Astrocyte (in vitro differentiated cells and primary cell): Measurements from ENCODE around the gene CDK14.

Experiments
- EZH2 ChIP-seq: IDR thresholded peaks from 2 replicates; pipeline ENCODE4 v1.6.1; 2012; ENCODE audit warnings: mild to moderate bottlenecking, low read length, inconsistent platforms; ENCODE audit not compliant: insufficient read depth
- TF ChIP-seq, protein P1 (sequence below): IDR thresholded peaks from 2 replicates; pipeline ENCODE4 v1.5.1; 2011; ENCODE audit warnings: low read depth, mild to moderate bottlenecking, inconsistent platforms, low read length, moderate library complexity; ENCODE audit not compliant: insufficient read depth

- TF ChIP-seq, protein P1, sequence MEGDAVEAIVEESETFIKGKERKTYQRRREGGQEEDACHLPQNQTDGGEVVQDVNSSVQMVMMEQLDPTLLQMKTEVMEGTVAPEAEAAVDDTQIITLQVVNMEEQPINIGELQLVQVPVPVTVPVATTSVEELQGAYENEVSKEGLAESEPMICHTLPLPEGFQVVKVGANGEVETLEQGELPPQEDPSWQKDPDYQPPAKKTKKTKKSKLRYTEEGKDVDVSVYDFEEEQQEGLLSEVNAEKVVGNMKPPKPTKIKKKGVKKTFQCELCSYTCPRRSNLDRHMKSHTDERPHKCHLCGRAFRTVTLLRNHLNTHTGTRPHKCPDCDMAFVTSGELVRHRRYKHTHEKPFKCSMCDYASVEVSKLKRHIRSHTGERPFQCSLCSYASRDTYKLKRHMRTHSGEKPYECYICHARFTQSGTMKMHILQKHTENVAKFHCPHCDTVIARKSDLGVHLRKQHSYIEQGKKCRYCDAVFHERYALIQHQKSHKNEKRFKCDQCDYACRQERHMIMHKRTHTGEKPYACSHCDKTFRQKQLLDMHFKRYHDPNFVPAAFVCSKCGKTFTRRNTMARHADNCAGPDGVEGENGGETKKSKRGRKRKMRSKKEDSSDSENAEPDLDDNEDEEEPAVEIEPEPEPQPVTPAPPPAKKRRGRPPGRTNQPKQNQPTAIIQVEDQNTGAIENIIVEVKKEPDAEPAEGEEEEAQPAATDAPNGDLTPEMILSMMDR, result no peak
- TF ChIP-seq EZH2, result no peak
These were observed 442.9 kb downstream of the CDK14 start for GRCh38 chr7:91039033-91039432.
